HepG2 (cell line): Measurements from ENCODE around the gene DSG2. TPM values are rescaled to one million over a fixed set of nuclear protein-coding genes. Genes with fewer than 3 reads are reported as not detected.
A peak's percentile ranks its signal among the peaks of the same experiment; 100 is the strongest.

Experiments used
- EHMT2 ChIP-seq: fragments of 200-600 bp; sonication (generic); IDR thresholded peaks from 2 replicates; pipeline ENCODE4 v1.7.0; 2017; ENCODE audit warnings: antibody characterized with exemption, low read depth, low read length, borderline replicate concordance
- ETS1 ChIP-seq: sonication (generic); formaldehyde crosslinking; IDR thresholded peaks from 2 replicates; pipeline ENCODE4 v1.4.0; 2020; ENCODE audit warnings: missing genetic modification reagents
- FLYWCH1 ChIP-seq: sonication (generic); formaldehyde crosslinking; IDR thresholded peaks from 2 replicates; pipeline ENCODE4 v1.8.1; 2023; ENCODE audit warnings: mild to moderate bottlenecking, missing genetic modification reagents
- GMEB1 ChIP-seq: sonication (generic); formaldehyde crosslinking; IDR thresholded peaks from 2 replicates; pipeline ENCODE4 v1.5.1; 2020; ENCODE audit warnings: missing genetic modification reagents, mild to moderate bottlenecking, borderline replicate concordance
- HNRNPK ChIP-seq: fragments of 200-400 bp; formaldehyde crosslinking; IDR thresholded peaks from 2 replicates; pipeline ENCODE4 v1.6.1; 2018; ENCODE audit warnings: low read length, low read depth, moderate library complexity, mild to moderate bottlenecking; ENCODE audit not compliant: poor library complexity, severe bottlenecking
- KDM4B ChIP-seq: sonication (generic); formaldehyde crosslinking; IDR thresholded peaks from 2 replicates; pipeline ENCODE4 v1.4.0; 2020; ENCODE audit warnings: missing genetic modification reagents
- KDM6A ChIP-seq: IDR thresholded peaks from 2 replicates; pipeline ENCODE4 v1.6.1; 2016; ENCODE audit warnings: low read depth
- RNF219 ChIP-seq: sonication (generic); formaldehyde crosslinking; IDR thresholded peaks from 2 replicates; pipeline ENCODE4 v1.5.0; 2020; ENCODE audit warnings: mild to moderate bottlenecking, missing genetic modification reagents
- WIZ ChIP-seq: sonication (generic); formaldehyde crosslinking; IDR thresholded peaks from 2 replicates; pipeline ENCODE4 v1.5.1; 2020; ENCODE audit warnings: mild to moderate bottlenecking, missing genetic modification reagents
- ZNF615 ChIP-seq: sonication (generic); formaldehyde crosslinking; IDR thresholded peaks from 2 replicates; pipeline ENCODE4 v1.5.0; 2020; ENCODE audit warnings: mild to moderate bottlenecking, missing genetic modification reagents, borderline replicate concordance
- ZNF768 ChIP-seq: sonication (generic); formaldehyde crosslinking; IDR thresholded peaks from 2 replicates; pipeline ENCODE4 v1.4.0; 2020; ENCODE audit warnings: missing genetic modification reagents
- ZNF775 ChIP-seq: sonication (generic); formaldehyde crosslinking; IDR thresholded peaks from 2 replicates; pipeline ENCODE4 v1.4.0; 2020; ENCODE audit warnings: missing genetic modification reagents, mild to moderate bottlenecking, moderate library complexity, borderline replicate concordance
- ZNF891 ChIP-seq: sonication (generic); formaldehyde crosslinking; IDR thresholded peaks from 2 replicates; pipeline ENCODE4 v1.5.0; 2020; ENCODE audit warnings: mild to moderate bottlenecking, missing genetic modification reagents
- polyA plus RNA-seq, 8 experiments: library from polyadenylated mRNA; depleted of rRNA in 3 of 8; stranded (reverse) in 7 of 8; unstranded in 1 of 8; fragments of >200 nt; fragmentation: Illumina TruSeq in 4 of 8; extraction: Trizol in 4 of 8; gene quantifications; 2 replicates each; pipeline versions ENCODE4 v1.2.1 to v1.2.3, GENCODE V29; 2011 to 2016; ENCODE audit warnings: low read depth in 4 of 8, missing spikeins in 1 of 8, mixed read lengths in 1 of 8; ENCODE audit not compliant: insufficient read depth in 1 of 8
- total RNA-seq, 5 experiments: library from RNA; depleted of rRNA; stranded (reverse); fragments of >200 nt; fragmentation: Illumina TruSeq; extraction: Trizol; gene quantifications; 2 replicates each; pipeline ENCODE4 v1.2.3, GENCODE V29; 2016; ENCODE audit warnings: low read depth in 1 of 5
- TF ChIP-seq, protein P1 (sequence below): sonication (generic); formaldehyde crosslinking; IDR thresholded peaks from 2 replicates; pipeline ENCODE4 v1.5.0; 2020; ENCODE audit warnings: mild to moderate bottlenecking, missing genetic modification reagents, borderline replicate concordance

Gene DSG2
- total and polyA plus RNA-seq, 2 of the 13 experiments (the other 11 are each of a cell fraction or from before 2014, with no cell fraction given), result 23.3 to 66.7 TPM

DNA sequence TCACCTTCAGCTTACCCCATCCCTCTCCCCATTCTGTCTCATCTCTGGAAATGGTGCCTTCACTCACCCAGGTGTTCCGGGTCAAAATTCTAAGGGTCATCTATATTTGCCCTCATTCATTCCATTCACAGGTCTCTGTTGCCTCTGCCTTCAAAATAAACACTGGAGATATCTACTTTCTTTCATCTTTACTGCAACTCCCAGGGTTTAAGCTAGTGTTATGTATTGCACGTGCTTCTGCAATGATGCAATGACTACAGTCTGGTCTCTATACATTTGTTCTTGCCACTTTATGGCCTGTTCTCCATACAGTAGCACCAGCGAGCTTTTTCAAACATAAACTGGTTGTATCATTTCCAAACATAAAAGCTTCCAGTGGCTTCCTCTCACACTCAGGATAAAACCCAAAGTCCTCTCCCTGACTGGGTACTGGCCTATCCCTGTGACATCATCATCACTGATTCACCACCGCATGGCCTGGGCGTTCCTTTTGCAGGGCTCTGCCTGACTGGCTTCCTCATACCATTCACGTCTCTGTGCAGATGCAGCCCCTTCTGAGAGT, 14.3 kb downstream of the DSG2 start (continued):
- TF ChIP-seq, protein P1, sequence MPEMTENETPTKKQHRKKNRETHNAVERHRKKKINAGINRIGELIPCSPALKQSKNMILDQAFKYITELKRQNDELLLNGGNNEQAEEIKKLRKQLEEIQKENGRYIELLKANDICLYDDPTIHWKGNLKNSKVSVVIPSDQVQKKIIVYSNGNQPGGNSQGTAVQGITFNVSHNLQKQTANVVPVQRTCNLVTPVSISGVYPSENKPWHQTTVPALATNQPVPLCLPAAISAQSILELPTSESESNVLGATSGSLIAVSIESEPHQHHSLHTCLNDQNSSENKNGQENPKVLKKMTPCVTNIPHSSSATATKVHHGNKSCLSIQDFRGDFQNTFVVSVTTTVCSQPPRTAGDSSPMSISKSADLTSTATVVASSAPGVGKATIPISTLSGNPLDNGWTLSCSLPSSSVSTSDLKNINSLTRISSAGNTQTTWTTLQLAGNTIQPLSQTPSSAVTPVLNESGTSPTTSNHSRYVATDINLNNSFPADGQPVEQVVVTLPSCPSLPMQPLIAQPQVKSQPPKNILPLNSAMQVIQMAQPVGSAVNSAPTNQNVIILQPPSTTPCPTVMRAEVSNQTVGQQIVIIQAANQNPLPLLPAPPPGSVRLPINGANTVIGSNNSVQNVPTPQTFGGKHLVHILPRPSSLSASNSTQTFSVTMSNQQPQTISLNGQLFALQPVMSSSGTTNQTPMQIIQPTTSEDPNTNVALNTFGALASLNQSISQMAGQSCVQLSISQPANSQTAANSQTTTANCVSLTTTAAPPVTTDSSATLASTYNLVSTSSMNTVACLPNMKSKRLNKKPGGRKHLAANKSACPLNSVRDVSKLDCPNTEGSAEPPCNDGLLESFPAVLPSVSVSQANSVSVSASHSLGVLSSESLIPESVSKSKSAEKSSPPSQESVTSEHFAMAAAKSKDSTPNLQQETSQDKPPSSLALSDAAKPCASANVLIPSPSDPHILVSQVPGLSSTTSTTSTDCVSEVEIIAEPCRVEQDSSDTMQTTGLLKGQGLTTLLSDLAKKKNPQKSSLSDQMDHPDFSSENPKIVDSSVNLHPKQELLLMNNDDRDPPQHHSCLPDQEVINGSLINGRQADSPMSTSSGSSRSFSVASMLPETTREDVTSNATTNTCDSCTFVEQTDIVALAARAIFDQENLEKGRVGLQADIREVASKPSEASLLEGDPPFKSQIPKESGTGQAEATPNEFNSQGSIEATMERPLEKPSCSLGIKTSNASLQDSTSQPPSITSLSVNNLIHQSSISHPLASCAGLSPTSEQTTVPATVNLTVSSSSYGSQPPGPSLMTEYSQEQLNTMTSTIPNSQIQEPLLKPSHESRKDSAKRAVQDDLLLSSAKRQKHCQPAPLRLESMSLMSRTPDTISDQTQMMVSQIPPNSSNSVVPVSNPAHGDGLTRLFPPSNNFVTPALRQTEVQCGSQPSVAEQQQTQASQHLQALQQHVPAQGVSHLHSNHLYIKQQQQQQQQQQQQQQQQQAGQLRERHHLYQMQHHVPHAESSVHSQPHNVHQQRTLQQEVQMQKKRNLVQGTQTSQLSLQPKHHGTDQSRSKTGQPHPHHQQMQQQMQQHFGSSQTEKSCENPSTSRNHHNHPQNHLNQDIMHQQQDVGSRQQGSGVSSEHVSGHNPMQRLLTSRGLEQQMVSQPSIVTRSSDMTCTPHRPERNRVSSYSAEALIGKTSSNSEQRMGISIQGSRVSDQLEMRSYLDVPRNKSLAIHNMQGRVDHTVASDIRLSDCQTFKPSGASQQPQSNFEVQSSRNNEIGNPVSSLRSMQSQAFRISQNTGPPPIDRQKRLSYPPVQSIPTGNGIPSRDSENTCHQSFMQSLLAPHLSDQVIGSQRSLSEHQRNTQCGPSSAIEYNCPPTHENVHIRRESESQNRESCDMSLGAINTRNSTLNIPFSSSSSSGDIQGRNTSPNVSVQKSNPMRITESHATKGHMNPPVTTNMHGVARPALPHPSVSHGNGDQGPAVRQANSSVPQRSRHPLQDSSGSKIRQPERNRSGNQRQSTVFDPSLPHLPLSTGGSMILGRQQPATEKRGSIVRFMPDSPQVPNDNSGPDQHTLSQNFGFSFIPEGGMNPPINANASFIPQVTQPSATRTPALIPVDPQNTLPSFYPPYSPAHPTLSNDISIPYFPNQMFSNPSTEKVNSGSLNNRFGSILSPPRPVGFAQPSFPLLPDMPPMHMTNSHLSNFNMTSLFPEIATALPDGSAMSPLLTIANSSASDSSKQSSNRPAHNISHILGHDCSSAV (CRISPR knock-in tag), result no peak
- TF ChIP-seq KDM4B (0 out of 2 replicates have a peak, but pooled peaks have one; percentile 31), WIZ (no peak), KDM6A (CRISPR knock-in tag) (peak; percentile 73; the same call in 1 of the 2 replicates), ZNF615 (CRISPR knock-in tag) (no peak), ZNF891 (CRISPR knock-in tag) (no peak), GMEB1 (CRISPR knock-in tag) (peak; percentile 57), FLYWCH1 (CRISPR knock-in tag) (no peak), ZNF775 (CRISPR knock-in tag) (no peak), HNRNPK (no peak), RNF219 (CRISPR knock-in tag) (peak; percentile 95), EHMT2 (peak; percentile 82; the same call in 1 of the 2 replicates), ZNF768 (CRISPR knock-in tag) (no peak), ETS1 (no peak)
